Eye (tissue), 1 donor: ENCODE measurements around the gene TPM2.

ENCODE experiments used
- DNase-seq: peaks from one replicate; pipeline ENCODE4 v3.0.0-alpha.2; 2015

TPM2 gene

DNA sequence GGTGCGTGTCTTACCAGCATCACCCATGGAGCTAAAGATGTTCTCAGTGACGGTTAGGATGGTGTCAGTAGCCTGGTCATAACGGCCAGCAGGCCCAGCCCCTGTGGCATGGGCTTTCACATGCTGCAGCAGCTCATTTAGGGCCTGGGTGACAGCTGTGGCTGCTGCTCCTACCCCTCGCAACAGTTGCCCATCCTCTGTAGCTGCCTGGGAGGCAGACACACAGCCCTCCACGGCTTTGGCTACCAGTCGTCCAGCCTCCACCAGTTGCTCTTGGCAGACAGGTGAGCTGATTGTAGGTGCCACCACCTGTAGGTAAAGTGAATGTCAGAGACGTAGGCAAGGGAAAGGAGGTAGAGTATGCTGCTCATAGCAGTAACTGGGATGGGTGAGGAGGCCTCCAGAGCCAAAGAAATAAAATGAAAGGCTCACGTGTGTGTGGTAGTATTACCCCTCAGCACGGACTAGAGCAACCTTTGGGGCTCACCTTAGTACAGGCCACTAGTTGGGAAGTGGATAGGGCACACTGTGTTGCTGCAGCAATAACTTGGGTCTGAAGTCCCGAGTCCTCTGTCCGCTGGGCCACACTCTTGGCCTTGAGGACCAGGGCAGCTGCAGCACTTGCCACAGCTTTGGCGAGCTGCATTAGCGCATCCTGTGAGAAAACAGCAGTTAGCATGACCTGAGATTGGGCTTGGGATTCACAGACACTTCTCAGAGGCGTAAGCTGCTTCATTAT lies 27.6 kb upstream of the TPM2 start:
- DNase-seq, result no peak

GRCh38 chr9:35716230-35716629 lies 26.5 kb upstream of the TPM2 start:
- no peak for DNase-seq

DNA sequence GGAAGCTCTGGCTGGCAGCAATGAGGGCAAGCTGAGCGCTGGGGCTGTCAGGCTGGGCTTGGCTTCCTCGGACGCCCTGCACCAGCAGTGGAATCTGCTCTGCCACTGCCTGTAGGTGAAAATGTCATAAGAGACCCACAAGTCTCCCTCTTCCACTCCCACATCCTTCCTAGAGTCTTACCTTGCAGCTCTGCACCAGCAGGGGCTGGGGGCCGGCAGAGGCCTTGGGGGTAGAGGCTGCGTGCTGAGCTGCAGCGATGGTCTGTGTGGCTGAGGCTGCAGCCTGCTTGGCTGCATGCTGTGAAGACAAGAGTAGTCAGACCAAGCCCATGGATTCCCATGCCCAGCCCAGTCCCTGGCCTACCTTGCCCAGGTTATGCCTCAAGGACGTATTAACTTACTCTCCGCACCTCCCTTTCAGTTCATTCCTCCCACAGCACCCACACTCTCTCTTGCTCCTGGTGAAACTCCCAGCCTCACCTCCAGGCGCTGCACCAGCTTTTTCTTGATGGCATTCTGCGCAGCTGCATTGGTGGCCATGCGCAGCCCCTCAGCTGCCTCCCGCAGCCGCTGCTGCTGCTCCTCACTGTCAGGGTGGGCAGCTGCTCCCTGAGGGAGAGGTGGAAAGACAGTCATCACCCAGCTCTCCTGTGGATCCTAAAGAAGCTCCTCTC lies 25.0 kb upstream of the TPM2 start:
- DNase-seq, result no peak

GRCh38 chr9:35714123-35714522 lies 24.4 kb upstream of the TPM2 start:
- no peak for DNase-seq

GRCh38 chr9:35713578-35713977 lies 23.9 kb upstream of the TPM2 start:
- DNase-seq, result no peak

DNA sequence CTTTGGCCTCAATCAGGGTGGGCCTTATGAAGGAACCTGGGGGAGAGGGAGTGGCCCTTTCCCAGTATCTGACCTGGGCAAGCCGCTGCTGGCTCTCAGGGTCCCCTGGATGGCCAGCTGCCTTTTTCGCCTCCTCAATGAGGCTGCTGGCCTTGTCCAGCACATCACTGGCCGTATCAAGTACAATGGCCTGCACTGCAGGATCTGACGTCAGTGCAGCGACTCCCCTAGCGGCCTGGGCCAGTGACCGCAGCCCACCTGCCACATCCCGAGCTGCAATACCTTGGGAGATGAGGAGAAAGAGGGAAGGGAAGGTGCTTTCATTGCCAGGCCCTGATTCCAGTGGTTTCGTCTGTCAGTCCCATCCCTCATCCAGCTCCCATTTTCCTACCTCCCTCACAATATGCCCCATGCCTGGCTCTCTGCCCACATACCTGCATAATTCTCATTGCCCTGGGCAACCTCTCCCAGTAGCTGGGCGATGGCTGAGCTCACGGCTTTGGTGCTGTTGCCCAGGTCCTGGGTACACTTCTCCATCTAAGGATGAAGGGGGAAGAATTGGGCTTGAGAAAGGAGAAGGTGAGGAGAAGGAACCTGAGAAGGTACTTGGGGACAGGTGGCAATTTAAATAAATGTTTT lies 23.2 kb upstream of the TPM2 start:
- DNase-seq, result no peak

GRCh38 chr9:35711501-35712428 lies 22.0 kb upstream of the TPM2 start:
- no peak for DNase-seq

DNA sequence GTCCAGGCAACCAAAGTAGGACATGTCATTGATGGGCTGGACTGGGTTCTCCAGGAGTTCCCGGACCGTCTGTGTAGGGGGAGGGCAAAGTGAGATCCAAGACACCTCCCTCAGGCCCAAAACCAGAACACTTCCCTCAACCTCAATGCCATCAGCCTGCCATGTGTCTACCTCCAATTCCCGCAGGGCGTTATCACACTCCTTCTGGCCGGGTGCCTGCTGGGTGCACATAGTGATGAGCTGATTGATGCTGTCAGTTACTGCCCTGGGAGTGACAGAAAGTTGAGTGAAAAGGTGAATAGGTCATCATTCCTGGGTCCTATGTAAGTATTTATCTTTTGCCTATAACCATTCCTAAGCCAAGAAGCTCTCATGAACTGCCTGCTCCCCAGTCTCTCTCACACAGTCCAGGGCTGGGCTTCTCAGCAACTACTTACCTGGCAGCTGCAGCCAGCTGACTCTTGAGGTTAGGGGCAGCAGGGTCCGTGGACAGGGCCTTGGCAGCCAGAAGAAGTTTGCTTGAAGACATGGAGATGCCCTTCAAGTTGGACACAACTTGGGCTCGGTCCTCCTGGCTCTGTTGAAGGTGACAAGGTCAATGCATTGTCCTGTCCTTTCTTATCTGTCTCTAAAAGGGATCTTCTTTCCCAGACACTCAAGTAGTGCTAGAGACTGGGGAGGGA lies 21.2 kb upstream of the TPM2 start:
- DNase-seq, result no peak

DNA sequence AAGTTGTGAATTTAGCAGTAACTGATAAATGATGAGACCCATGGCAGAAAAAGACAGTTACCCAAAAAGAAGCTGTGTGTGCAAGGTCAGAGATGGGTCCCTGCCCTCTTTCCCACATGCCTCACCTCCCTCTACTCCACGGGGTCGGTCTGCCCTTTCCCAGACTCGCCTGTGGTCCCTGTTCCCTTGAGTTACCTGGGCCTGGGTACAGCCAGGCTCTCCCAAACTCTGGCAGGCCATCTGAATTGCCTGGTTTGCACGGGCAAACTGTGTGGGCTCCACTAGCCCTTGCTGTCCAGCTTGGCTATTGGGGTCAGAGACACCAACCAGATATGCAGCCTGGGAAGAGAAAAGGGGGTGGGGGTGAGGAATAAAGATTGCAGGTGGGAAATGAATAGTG lies 18.4 kb upstream of the TPM2 start:
- DNase-seq, result no peak

DNA sequence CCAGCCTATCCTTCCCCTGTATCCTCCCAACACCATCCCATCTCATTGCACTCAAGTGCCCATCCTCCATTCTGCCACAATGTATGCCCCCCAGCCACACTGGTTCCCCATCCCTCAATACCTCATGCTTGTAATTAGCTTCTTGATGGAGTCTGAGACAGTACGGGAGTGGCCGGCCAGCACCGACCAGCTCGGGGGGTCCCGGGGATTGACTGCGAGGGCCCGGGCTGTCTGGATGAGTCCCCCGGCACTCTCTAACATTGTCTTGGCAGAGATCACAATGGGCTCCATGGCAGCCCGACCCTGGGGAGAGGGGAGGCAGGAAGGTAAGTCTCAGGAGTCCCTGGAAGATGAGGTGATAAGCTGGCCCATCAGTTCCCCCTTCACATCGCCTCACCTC lies 17.2 kb upstream of the TPM2 start:
- DNase-seq, result no peak

DNA sequence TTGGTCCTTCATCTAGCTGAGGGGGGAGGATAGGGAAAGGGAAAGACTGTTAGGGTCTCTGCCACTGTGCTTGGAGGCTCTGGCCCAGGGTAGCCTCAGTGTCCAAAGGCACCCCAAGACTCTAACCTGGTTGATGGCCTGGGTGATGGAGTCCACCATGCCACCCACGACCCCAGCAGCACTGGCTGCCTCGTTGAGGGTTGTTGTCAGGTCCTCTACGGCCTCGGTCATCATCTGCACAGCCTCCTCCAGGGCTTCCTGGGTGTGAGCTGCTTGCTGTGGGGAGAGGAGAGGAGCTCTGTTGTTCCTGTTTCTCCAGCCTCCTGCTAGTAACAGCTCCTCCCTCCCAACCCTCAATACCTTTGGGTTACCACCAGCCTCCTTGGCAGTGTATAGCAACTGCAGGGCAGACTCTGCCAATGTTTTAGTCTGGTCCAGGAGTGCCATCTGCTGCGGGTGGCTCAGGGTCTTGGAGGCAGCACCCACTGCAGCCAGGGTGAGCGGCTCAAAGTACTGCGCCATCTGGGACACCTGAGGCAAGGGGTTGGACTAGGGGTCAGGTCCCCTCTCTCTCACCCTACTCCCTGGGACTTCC lies 16.2 kb upstream of the TPM2 start:
- no peak for DNase-seq

- DNase-seq, result no peak
Observed at GRCh38 chr9:35705372-35705771, 15.6 kb upstream of the TPM2 start.

GRCh38 chr9:35703906-35704672 lies 14.4 kb upstream of the TPM2 start:
- no peak for DNase-seq

DNA sequence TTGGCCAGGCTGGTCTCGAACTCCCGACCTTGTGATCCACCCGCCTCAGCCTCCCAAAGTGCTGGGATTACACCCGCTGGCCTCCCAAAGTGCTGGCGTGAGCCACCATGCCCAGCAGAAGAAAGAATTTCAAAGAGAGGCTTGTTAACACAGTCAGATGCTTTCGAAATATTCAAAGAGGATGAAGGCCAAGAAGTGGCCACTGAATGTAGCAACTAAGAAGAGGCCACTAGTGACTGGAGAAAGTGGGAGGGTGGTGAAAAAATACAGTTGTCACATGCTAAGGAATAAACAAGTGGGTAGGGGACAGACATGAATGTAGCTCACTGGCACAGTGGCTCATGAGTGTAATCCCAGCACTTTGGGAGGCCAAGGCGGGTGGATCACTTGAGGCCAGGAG lies 13.0 kb upstream of the TPM2 start:
- no peak for DNase-seq

DNA sequence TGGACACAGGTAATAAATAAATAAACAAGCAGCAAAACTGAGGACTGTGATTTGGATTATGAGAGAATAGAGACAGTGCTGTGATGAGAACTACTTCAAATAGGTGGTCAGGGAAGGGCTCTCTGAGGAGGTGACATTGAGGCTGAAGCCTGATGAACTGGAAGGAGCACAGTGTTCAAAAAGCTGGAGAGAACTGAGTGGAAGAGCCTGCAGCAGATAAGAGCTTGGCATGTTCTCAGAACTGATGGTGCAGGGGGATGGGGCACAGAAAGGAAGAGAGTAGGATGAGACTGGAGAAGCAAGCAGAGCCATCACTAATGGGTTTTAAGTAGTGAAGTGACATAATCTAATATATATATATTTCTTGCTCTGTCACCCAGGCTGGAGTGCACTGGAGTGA lies 11.2 kb upstream of the TPM2 start:
- DNase-seq, result no peak

DNA sequence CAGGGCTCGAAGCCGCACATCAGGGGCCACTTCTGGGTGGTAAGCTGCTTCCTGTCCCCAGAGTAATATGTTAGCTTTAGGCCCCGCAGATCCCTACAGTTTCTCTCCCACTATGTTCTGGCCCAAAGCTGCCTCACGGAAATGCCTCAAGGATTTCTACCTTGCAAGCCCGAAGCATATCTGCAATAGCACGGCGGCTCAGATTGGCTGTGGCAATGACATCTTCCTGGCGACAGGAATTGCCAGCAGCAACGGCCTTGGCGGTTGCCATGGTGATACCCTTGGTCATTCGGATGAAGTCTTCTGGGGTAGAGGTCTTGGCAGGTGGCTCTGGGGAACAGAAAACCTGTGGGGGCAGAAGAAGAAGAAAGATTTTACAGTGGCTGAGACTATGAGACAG lies 10.3 kb upstream of the TPM2 start:
- no peak for DNase-seq

- DNase-seq, result no peak
Observed at GRCh38 chr9:35698231-35698630, 8.5 kb upstream of the TPM2 start.

DNA sequence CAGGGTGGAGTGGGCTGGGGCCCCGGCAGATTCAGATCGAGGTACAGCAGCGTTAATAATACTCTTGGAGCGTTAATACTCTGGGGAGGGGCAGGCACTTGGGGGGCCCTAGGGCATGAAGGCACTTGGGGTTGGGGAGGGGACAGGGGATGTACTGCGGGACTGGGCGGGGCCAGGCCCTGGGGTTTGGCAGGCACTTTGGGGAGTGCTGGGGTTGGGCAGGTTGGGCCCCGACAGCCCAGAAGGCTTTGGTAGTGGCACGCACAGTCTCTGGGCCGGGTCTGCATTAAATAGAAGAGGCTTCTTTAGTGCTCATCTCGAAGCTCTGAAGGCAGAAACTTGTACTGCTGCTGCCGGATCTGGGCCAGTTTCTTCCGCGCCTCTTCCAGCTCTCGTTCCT lies 7.8 kb upstream of the TPM2 start:
- DNase-seq, result no peak

DNA sequence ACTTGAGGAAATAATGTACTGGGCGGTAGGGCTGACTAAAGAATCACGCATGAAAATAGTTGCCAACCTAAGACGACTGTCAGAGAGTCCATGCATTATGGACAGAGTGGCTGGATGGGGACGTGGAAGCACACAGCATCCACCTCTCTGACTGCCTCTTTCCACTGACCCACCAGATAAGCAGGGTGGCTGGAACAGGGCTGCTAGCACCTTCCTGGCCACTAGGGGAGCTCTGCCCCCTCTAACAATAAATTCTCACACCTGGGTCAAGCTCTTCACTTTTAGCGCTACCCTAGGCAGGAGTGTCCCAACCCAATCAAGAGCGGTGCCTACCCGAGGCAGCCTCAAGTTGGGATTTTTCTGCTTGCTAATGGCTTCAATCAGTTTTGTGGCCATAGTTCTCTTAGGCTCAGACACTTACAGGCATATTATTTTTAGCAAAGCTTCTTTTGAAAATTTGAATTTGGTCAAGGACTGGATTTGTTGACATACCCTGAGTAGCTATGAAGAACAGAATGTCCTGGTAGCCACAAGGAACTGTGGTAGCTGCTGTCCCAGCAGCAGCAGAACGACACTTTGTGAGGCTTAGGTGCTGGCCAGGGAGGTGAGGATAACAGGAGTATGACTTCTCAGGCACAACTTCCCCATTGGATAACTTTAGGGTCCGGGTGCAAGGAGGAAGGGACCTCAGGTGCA lies 6.9 kb upstream of the TPM2 start:
- DNase-seq, result peak; percentile 61

DNA sequence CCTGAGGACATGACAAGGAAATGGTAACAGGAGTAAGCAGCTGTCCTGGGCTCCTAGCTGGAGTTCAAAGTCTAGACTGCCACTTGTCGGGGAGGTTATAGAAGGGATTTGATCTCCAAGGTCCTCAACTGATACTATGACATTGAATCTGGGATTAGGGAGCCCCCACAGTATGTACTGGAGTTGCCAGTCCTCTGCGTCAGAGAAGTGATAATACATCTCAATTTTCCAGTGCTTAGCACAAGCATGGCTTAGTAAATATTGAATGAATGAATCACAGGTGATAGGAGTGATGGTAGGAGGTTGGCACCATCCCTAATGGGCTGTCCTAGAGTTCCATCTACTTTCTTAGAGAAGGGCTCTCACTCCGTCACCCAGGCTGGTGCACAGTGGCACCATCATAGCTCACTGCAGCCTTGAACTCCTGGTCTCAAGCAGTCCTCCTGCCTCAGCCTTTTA lies 6.2 kb upstream of the TPM2 start:
- DNase-seq, result no peak
